NCI-H2227 (cell line): Measurements from ENCODE around the gene MYT1.

Experiments used
- DNase-seq: peaks from one replicate; lab custom pipeline; 2025; ENCODE audit not compliant: unreplicated experiment; lab: John Stamatoyannopoulos, UW

MYT1 gene

GRCh38 chr20:64242797-64243475 is 78.7 kb downstream of the MYT1 start:
- DNase-seq, result no peak

GRCh38 chr20:64244281-64244805 is 80.1 kb downstream of the MYT1 start:
- no peak for DNase-seq

GRCh38 chr20:64244870-64245603 is 80.8 kb downstream of the MYT1 start:
- DNase-seq, result no peak

GRCh38 chr20:64245746-64246595 is 81.7 kb downstream of the MYT1 start:
- no peak for DNase-seq

- DNase-seq, result no peak
Measured at GRCh38 chr20:64246616-64247306, 82.5 kb downstream of the MYT1 start.

- no peak for DNase-seq
Measured at GRCh38 chr20:64247307-64247618, 83.0 kb downstream of the MYT1 start.

- no peak for DNase-seq
Measured at GRCh38 chr20:64247970-64248841, 84.0 kb downstream of the MYT1 start.

- no peak for DNase-seq
Measured at GRCh38 chr20:64250027-64250426, 85.8 kb downstream of the MYT1 start.

- no peak for DNase-seq
Measured at GRCh38 chr20:64253000-64253383, 88.7 kb downstream of the MYT1 start.

GRCh38 chr20:64253443-64253842 is 89.2 kb downstream of the MYT1 start:
- DNase-seq, result no peak

- DNase-seq, result no peak
Measured at GRCh38 chr20:64254156-64254555, 89.9 kb downstream of the MYT1 start.

GRCh38 chr20:64254571-64255360 is 90.5 kb downstream of the MYT1 start:
- DNase-seq, result no peak

GRCh38 chr20:64255361-64256281 is 91.4 kb downstream of the MYT1 start, which contains the start of gene PCMTD2:
PCMTD2 (plus strand) TSS chr20:64255748; CDS start chr20:64259966, 4,218 bp downstream.
- peak; percentile 93 for DNase-seq

GRCh38 chr20:64256282-64256935 is 92.2 kb downstream of the MYT1 start:
- no peak for DNase-seq

- DNase-seq, result no peak
Measured at GRCh38 chr20:64257107-64257757, 93.0 kb downstream of the MYT1 start.

GRCh38 chr20:64258071-64258823 is 94.0 kb downstream of the MYT1 start:
- no peak for DNase-seq
